Endothelial cell of umbilical vein (primary cell): Measurements from ENCODE around the gene PIEZO2. TPM values are rescaled to one million over a fixed set of nuclear protein-coding genes. Genes with fewer than 3 reads are reported as not detected.

ENCODE experiments used
- BruUV-seq: library from RNA; stranded (reverse); fragments of 400-500 nt; replicated peaks from 2 replicates; lab custom pipeline; 2021; lab: Mats Ljungman, UMichigan
- CTCF ChIA-PET: fragments of 300-600, 350-600 bp; sonication (Branson Sonifier 250); formaldehyde crosslinking; loops from one replicate; lab custom pipeline; 2021; ENCODE audit warnings: antibody characterized with exemption, inconsistent platforms; lab: Charles Lee
- POLR2A ChIA-PET: fragments of 300-600, 350-600 bp; sonication (Branson Sonifier 250); formaldehyde crosslinking; loops from one replicate; lab custom pipeline; 2021; ENCODE audit warnings: antibody characterized with exemption, inconsistent platforms; lab: Charles Lee
- DNase-seq: peaks from one replicate; pipeline ENCODE4 v3.0.0-alpha.2; 2011; ENCODE audit warnings: low read depth, low spot score
- FAIRE-seq: peaks from 2 replicates; lab custom pipeline; 2011; peaks lifted over from hg19 to GRCh38; lab: Jason Lieb, UNC
- H2AFZ ChIP-seq: 2 replicates; pipeline ENCODE4 v1.6.0; 2012; ENCODE audit warnings: low read depth, low read length, control low read depth, inconsistent platforms
- H3K27ac ChIP-seq: 2 replicates; pipeline ENCODE4 v1.5.1; 2011; ENCODE audit warnings: low read depth, mild to moderate bottlenecking, control low read depth, low read length, moderate library complexity; ENCODE audit not compliant: insufficient read depth
- H3K27me3 ChIP-seq, 2 experiments: 2 replicates each; pipeline versions ENCODE4 v1.6.0 to v1.6.1; 2011; ENCODE audit warnings: low read length in 2 of 2, mixed read lengths in 1 of 2; ENCODE audit not compliant: control insufficient read depth in 2 of 2, insufficient read depth in 2 of 2
- H3K36me3 ChIP-seq, 2 experiments: 2 replicates in 1 of 2; 3 replicates in 1 of 2; pipeline ENCODE4 v1.5.1; 2011; ENCODE audit warnings: low read length in 2 of 2, mild to moderate bottlenecking in 1 of 2, moderate library complexity in 1 of 2; ENCODE audit not compliant: control insufficient read depth in 2 of 2, insufficient read depth in 2 of 2; ENCODE audit errors: extremely low read depth in 1 of 2
- H3K4me1 ChIP-seq: 3 replicates; pipeline ENCODE4 v1.5.1; 2011; ENCODE audit warnings: mild to moderate bottlenecking, low read length; ENCODE audit not compliant: control insufficient read depth, insufficient read depth; ENCODE audit errors: extremely low read depth
- H3K4me2 ChIP-seq: 2 replicates; pipeline ENCODE4 v1.6.1; 2011; ENCODE audit warnings: low read length, control low read depth, mixed read lengths; ENCODE audit not compliant: insufficient read depth
- H3K4me3 ChIP-seq, 3 experiments: fragments of 200-600 bp in 1 of 3; sonication (generic), shearing (Covaris generic) in 1 of 3; replicated peaks in 1 of 3; 2 replicates each; pipeline ENCODE4 v1.5.1; 2011 to 2016; ENCODE audit warnings: control low read depth in 3 of 3, low read length in 3 of 3, mild to moderate bottlenecking in 2 of 3, inconsistent platforms in 1 of 3, low read depth in 1 of 3, moderate library complexity in 1 of 3; ENCODE audit not compliant: insufficient read depth in 1 of 3
- H3K79me2 ChIP-seq: 2 replicates; pipeline ENCODE4 v1.6.0; 2012; ENCODE audit warnings: low read length, inconsistent platforms; ENCODE audit not compliant: control insufficient read depth, insufficient read depth
- H3K9ac ChIP-seq: replicated peaks from 2 replicates; pipeline ENCODE3; 2011; ENCODE audit warnings: low read length, control low read depth; ENCODE audit not compliant: insufficient read depth; ENCODE audit errors: extremely low read depth
- H3K9me1 ChIP-seq: replicated peaks from 3 replicates; pipeline ENCODE4 v1.6.0; 2011; ENCODE audit warnings: mild to moderate bottlenecking, low read length; ENCODE audit not compliant: control insufficient read depth, insufficient read depth; ENCODE audit errors: extremely low read depth
- H3K9me3 ChIP-seq: replicated peaks from 2 replicates; pipeline ENCODE4 v1.5.1; 2012; ENCODE audit warnings: low read length, inconsistent platforms; ENCODE audit not compliant: control insufficient read depth, insufficient read depth
- H4K20me1 ChIP-seq: replicated peaks from 2 replicates; pipeline ENCODE3; 2011; ENCODE audit warnings: mild to moderate bottlenecking, low read length; ENCODE audit not compliant: control insufficient read depth, insufficient read depth; ENCODE audit errors: extremely low read depth
- EZH2 ChIP-seq: IDR thresholded peaks from 2 replicates; pipeline ENCODE4 v1.6.1; 2012; ENCODE audit warnings: borderline replicate concordance, low read depth, mild to moderate bottlenecking, moderate library complexity, low read length, inconsistent platforms; ENCODE audit not compliant: severe bottlenecking
- FOS ChIP-seq: IDR thresholded peaks from 2 replicates; pipeline ENCODE4 v1.6.1; 2011; ENCODE audit warnings: mild to moderate bottlenecking, low read length, moderate library complexity, borderline replicate concordance; ENCODE audit not compliant: insufficient read depth
- GATA2 ChIP-seq: IDR thresholded peaks from 2 replicates; pipeline ENCODE4 v1.7.0; 2011; ENCODE audit warnings: low read depth, mild to moderate bottlenecking, moderate library complexity, mixed read lengths, low read length; ENCODE audit not compliant: insufficient read length, insufficient read depth
- JUN ChIP-seq: IDR thresholded peaks from 2 replicates; pipeline ENCODE4 v1.6.1; 2011; ENCODE audit warnings: borderline replicate concordance, low read depth; ENCODE audit not compliant: insufficient read length, insufficient read depth
- MYC ChIP-seq: IDR thresholded peaks from one replicate; pipeline ENCODE4 v1.6.1; 2011; ENCODE audit warnings: mild to moderate bottlenecking, low read depth, low read length
- POLR2A ChIP-seq: IDR thresholded peaks from 2 replicates; pipeline ENCODE4 v1.6.1; 2012; ENCODE audit warnings: low read depth, mild to moderate bottlenecking, control low read depth, low read length
- POLR2AphosphoS5 ChIP-seq: IDR thresholded peaks from 2 replicates; pipeline ENCODE4 v1.6.1; 2012; ENCODE audit warnings: low read depth, mild to moderate bottlenecking, control low read depth, low read length, moderate library complexity; ENCODE audit not compliant: insufficient read depth
- dilution Hi-C: fragments of 300-500 bp; cut with MboI; formaldehyde crosslinking; loops from one replicate; pipeline ENCODE4 v1.15.0; 2019; ENCODE audit warnings: low sequenced_read_pairs; ENCODE audit not compliant: extremely low pct_ligation_motif_present
- intact Hi-C: fragments of 100-400 bp; cut with micrococcal nuclease; formaldehyde crosslinking; loops from one replicate; pipeline ENCODE4 v1.10.0; 2022
- polyA plus RNA-seq, 4 experiments: library from polyadenylated mRNA; depleted of rRNA in 3 of 4; stranded (reverse) in 3 of 4; unstranded in 1 of 4; fragments of >200 nt; gene quantifications; 2 replicates each; pipeline versions ENCODE4 v1.2.1 to v1.2.3, GENCODE V29; 2011 to 2012; ENCODE audit warnings: missing spikeins in 1 of 4
- total RNA-seq: library from RNA; stranded (reverse); gene quantifications from 2 replicates; pipeline ENCODE4 v1.2.3, GENCODE V29; 2021
- TF ChIP-seq, protein P1 (sequence below): IDR thresholded peaks from 2 replicates; pipeline ENCODE4 v1.6.1; 2011; ENCODE audit not compliant: insufficient read depth, insufficient read length
- TF ChIP-seq, protein P2 (sequence below), 2 donors: IDR thresholded peaks; 1 replicate in 1 of 2; 2 replicates in 1 of 2; pipeline ENCODE4 v1.5.1; 2011; ENCODE audit warnings: low read length in 2 of 2, mild to moderate bottlenecking in 2 of 2, moderate library complexity in 2 of 2, control low read depth in 1 of 2, inconsistent platforms in 1 of 2, low read depth in 1 of 2; ENCODE audit not compliant: insufficient read depth in 1 of 2; ENCODE audit errors: extremely low read depth in 1 of 2

PIEZO2 gene
- total and polyA plus RNA-seq, 2 donors (not counting 3 experiments of a cell fraction or from before 2014, with no cell fraction given): 1.7 to 11.2 TPM

GRCh38 chr18:11095211-11095610 lies 54.2 kb downstream of the PIEZO2 start:
- dilution Hi-C loops: no loop called here
- TF ChIP-seq JUN (no peak), EZH2 (no peak), POLR2A (no peak)
- TF ChIP-seq, protein P1, sequence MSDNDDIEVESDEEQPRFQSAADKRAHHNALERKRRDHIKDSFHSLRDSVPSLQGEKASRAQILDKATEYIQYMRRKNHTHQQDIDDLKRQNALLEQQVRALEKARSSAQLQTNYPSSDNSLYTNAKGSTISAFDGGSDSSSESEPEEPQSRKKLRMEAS: no peak
- no peak overlapping the region for H2AFZ ChIP-seq
- H4K20me1 ChIP-seq: no peaks in the 10 kb centered on the region
- peaks cover 0 to 2% of the 10 kb centered on the region in 2 experiments for H3K27me3 ChIP-seq
- no peak overlapping the region for H3K9ac ChIP-seq
- no peak overlapping the region for H3K4me2 ChIP-seq
- intact Hi-C loops: no loop called here
- no peaks in the 10 kb centered on the region for H3K36me3 ChIP-seq
- peaks cover 17% of the 10 kb centered on the region for H3K4me1 ChIP-seq
- no peak overlapping the region for H3K27ac ChIP-seq
- CTCF ChIA-PET: no interaction called here
- no peaks in the 10 kb centered on the region for H3K79me2 ChIP-seq
- no peak overlapping the region for H3K4me3 ChIP-seq
- no peaks in the 10 kb centered on the region for H3K9me3 ChIP-seq
- H3K9me1 ChIP-seq: no peaks in the 10 kb centered on the region
- POLR2A ChIA-PET: interaction anchor here (0.6 kb wide), 1 partner anchor 245 kb away, joined by 3 read pairs; no protein-coding TSS in a partner anchor
- FAIRE-seq: no peak
- no peak for DNase-seq
- BruUV-seq: no TSS peak

DNA sequence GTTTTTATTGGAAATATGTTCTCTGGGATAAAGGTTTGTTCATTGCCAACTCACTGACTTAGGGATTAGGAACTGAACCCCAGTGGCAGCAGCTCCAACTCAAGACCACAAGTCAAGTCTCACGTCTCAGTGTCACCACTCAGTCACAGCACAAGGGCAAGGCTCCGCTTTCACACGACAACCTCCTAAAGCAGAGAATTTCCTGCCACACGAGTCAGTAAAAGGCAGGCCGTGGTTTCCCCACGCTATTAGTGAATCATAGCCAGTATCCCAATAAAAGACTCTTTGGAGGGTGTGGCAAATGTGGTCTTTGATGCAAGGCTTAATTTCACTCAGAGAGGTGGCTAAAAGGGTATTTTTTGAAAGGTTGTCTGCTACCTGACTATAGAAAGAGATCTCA lies 57.6 kb downstream of the PIEZO2 start:
- Histone ChIP-seq H3K4me3 (no peak overlapping the region), H3K9ac (no peak overlapping the region), H3K4me1 (peaks cover 15% of the 10 kb centered on the region), H3K4me2 (no peak overlapping the region), H3K27me3 (peaks cover 2% of the 10 kb centered on the region in 2 experiments), H4K20me1 (no peaks in the 10 kb centered on the region), H3K36me3 (no peaks in the 10 kb centered on the region), H3K27ac (no peak overlapping the region), H2AFZ (no peak overlapping the region), H3K9me3 (no peaks in the 10 kb centered on the region), H3K9me1 (no peaks in the 10 kb centered on the region), H3K79me2 (no peaks in the 10 kb centered on the region)
- no peak for FAIRE-seq
- CTCF ChIA-PET: no interaction called here
- no peak for TF ChIP-seq MYC
- TF ChIP-seq, protein P1: no peak
- no peak for TF ChIP-seq POLR2AphosphoS5
- TF ChIP-seq POLR2A: no peak
- no peak for TF ChIP-seq FOS
- TF ChIP-seq JUN: no peak
- TF ChIP-seq EZH2: no peak
- TF ChIP-seq, protein P2, sequence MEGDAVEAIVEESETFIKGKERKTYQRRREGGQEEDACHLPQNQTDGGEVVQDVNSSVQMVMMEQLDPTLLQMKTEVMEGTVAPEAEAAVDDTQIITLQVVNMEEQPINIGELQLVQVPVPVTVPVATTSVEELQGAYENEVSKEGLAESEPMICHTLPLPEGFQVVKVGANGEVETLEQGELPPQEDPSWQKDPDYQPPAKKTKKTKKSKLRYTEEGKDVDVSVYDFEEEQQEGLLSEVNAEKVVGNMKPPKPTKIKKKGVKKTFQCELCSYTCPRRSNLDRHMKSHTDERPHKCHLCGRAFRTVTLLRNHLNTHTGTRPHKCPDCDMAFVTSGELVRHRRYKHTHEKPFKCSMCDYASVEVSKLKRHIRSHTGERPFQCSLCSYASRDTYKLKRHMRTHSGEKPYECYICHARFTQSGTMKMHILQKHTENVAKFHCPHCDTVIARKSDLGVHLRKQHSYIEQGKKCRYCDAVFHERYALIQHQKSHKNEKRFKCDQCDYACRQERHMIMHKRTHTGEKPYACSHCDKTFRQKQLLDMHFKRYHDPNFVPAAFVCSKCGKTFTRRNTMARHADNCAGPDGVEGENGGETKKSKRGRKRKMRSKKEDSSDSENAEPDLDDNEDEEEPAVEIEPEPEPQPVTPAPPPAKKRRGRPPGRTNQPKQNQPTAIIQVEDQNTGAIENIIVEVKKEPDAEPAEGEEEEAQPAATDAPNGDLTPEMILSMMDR (IDR thresholded peaks at IDR 0.05; ENCODE audit: extremely low read depth in 1 of 2, insufficient read depth in 1 of 2, low read depth in 1 of 2, low read length in 2 of 2): no peak
- TF ChIP-seq GATA2: no peak
- intact Hi-C loops: no loop called here
- POLR2A ChIA-PET: no interaction called here
- no peak for DNase-seq
- no TSS peak for BruUV-seq
- dilution Hi-C loops: no loop called here
